NCI-H1048 (cell line): ENCODE results near the gene UMAD1.
"Not testable (repeated sequence)": the region's sequence is repeated elsewhere in the genome, so short reads cannot be mapped to it uniquely, and the experiment has no call there.

Experiments
- DNase-seq: peaks from one replicate; lab custom pipeline; 2025; lab: John Stamatoyannopoulos, UW

The UMAD1 gene

DNA sequence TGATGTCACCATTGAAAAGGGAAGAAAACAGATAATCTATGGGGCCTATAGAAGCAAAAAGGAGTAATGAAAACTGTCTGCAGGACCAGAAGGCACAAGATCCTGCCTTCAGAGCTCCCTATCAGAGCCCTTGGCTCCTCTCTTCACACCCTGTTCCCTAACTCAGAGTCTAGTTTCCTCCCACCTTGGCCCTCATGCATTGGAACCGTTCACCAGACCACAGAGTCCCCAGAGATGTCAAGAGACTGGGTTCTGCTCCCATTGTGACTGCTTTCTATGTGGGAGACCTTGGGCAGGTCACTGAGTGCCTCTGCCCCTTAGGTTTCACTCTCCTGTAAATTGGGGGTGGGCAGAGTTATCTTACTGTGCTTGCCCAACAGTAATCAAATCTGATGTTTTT, 158.0 kb downstream of the UMAD1 start:
- DNase-seq, result no peak

DNA sequence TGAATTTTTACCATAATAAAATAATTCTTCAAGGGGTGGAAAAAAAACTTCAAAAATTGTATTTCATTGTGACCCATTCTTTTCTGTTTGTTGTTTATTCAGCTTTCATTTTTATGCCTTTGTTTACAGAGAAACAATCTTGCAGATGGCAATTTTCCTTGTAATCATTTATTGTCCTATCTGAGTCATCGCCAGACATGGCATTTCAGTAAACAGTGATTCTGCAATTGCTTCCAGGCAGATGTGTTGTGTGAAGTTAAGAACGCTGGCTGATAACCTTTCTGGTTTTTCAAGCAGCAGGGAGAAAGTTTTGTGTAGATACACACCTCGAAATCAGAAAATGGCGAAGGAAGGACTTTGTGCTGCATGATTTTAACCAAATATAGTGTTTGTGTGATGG, 158.6 kb downstream of the UMAD1 start:
- no peak for DNase-seq

DNA sequence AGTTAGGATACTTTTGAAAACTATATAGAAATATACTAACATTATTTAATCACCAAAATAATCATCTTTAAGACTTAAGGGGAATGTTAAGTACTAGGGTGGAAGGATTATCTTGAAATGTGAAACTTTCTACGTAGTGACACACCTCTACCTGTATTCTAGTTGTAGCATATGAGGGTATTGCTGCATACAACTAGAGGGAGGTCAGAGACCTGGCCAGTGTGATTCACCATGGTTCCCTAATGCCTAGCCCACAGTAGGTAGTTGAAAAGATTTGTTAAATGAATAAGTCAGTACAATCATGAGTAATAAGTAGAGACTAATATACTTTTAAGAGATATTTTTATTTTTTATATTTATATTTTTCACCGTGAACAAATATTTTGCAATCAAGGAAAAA, 162.0 kb downstream of the UMAD1 start:
- DNase-seq, result no peak

DNA sequence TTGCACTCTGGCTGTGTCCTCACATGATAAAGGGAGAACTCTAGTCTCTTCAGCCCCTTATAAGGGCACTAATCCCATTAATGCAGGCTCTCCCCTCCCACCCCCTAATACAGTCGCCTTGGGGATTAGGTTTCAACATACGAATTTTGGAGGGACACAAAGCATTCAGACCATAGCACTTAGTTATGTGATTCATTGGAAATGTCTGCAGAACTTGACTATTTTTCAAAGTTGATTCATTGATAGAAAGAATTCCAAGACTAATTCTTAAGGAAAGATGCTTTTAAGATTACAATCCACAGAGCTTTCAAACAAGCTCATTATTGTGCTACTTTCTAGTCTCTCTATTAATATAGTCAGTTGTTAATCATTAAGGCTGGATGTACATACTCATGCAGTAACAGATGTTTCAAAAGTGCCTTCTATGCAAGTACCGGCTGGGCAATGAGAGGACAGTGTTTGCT, 163.2 kb downstream of the UMAD1 start:
- no peak for DNase-seq

DNA sequence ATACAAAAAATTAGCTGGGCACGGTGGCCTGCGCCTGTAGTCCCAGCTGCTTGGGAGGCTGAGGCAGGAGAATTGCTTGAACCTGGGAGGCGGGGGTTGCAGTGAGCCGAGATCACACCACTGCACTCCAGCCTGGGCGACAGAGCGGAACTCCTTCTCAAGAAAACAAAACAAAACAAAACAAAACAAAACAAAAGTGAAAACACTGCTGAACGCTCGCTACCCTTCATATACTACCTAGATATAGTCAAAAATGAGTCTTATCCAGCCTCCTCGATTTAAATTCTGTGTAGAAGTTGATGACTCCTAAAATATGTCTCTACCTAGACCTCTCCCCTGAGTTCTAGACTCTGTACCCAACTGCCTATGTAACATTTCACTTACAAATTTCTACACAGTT, 164.3 kb downstream of the UMAD1 start:
- DNase-seq, result not testable (repeated sequence)

DNA sequence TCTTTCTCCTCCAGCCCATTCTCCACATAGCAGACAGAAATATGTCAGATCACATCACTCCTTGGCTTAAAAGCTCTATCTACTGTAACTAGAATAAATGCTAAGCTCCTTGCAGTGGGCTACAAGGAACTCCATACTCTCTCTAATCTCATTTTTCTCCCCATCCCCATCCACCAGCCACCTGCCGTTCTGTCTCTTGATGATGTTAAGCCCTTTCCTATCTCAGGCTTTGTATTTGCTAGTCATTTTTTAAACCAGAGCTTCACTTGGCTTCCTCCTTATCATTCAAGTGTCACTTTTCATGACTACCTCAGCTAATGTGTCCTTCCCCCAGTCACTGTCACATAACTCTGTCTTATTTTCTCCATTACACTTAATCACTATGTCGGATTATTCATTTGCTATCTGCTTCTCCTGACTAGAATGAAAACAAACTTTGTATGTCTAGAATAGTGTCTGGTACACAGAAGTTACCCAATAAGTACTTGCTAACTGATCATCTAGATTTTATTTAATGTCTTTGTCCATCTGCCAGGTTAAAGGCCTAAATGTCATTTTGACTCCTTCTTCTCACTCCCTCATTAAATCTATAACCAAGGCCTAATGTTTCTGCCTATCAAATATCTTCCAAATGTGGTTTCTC, 165.1 kb downstream of the UMAD1 start:
- no peak for DNase-seq

DNA sequence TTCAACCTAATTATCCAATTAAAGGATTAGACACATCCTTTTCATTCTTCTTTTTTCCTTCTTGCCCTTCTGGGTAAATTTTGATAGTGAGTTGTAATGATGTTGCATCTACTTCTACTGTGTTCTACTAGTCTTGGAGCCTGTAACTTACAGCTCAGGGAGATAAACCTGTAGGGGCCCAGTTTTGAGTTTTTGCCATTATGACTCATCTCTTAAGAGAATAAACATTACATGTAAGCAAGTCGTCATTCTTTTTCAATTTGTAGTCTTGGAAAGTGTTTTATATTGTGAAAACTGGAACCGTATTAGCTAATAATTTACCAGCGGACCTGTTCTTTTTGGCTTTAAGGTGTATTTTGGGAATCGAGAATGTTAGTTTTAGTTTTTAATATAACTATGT, 167.6 kb downstream of the UMAD1 start:
- DNase-seq, result no peak

DNA sequence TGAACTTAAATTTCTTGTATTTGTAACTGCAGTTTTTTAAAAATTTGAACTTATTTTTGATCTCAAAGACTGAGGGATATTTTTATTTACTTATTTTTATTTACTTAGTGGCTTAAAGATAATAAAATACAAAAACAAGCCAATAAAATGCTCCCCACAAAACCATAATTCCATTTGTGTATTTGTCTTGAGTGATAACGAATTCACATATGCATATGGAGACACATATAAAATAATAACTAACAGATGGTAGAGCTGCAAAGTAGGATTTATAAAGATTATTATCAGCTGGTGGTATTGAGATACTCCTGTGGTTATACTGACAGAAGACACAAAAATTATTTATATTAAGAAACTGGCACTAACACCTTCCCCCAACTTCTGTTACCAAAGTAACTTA, 168.1 kb downstream of the UMAD1 start:
- no peak for DNase-seq

DNA sequence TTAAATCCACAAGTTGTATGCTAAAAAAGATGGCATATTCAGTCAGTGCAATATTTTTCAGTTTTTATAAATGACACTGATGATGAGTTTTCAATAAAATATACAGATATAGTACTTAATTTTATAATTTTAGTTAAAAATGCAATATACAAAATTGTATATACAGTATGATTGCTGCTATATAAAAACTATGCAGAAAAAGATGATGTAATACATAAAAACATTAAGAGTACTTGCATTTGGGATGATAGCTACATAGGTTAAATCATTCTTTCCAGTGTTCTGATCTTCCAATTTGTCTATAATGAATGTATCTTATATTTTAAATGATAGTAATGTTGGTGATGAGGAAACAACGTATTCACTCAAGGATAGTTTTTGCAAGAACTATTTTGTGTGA, 169.8 kb downstream of the UMAD1 start:
- DNase-seq, result no peak

DNA sequence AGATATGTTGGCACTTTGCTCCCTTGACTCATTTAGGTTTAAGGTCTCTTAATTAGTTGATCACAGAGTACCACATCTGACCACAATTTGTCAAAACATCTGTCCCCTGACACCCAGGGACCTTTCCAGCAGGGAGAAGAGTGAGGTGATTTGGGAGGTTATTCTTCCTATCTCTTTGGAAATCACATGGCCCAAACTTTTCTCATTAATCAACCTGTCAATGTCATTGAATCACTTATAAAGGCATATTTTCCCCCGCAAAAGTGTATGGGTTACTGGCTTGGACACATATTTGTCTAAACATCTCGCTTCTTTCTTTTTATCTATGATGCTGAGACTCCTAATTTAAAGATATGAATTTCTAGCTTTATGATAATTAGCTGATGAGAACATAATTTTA, 170.3 kb downstream of the UMAD1 start:
- no peak for DNase-seq

DNA sequence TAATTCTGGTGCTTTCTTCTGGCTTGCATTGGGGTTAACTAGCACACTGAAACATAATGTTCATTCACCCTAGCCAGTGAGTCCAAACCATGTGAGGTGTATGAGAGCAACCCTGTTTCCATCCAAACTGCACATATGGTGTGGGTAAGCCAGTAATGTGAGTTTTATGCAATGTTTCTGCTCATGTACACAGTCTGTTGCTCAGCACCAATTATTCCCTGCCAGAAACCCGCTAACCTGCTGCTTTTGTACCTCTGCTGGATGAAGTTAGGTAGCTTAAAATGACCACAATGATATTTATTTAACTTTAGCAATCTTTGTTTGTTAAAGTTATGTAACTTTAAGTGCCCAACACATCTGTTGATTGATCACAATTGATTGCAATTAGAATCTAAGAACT, 171.6 kb downstream of the UMAD1 start:
- DNase-seq, result no peak

DNA sequence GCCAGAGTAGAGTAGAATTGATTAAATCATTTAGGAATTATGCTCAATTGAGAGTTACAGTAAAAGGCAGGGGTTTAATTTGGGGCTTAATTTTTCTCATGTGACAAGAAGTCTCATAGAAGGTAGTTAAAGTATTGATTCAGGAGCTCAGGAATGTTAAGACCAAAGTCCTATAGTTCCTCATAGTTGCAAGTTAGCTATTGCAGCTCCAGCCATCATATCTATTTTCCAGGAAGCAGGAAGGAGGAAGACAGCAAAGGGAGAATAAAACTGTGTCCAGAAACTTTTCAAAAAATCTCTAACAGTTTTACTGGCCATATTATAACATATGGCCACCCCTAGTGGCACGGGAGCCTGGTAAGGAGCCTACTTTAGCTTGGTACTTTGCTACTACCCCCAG, 174.8 kb downstream of the UMAD1 start:
- DNase-seq, result no peak

DNA sequence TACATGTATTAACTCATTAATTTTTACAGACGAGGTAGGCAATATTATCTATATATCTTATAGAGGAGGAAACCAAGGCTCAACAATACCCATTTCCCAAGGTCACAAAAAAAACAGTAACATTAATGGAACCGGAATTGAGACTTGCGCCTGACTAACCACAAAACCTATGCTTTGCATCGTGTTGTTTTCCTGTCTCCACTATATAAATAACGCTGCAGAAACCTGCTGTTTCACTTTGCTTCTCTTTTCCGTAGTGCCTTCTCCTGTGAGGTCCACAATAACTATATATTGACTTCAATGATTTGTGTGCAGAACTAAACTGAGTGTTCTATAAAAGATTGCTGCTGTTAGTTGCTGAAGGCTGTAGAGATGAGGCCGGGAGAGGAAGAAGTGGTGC, 175.5 kb downstream of the UMAD1 start:
- no peak for DNase-seq

DNA sequence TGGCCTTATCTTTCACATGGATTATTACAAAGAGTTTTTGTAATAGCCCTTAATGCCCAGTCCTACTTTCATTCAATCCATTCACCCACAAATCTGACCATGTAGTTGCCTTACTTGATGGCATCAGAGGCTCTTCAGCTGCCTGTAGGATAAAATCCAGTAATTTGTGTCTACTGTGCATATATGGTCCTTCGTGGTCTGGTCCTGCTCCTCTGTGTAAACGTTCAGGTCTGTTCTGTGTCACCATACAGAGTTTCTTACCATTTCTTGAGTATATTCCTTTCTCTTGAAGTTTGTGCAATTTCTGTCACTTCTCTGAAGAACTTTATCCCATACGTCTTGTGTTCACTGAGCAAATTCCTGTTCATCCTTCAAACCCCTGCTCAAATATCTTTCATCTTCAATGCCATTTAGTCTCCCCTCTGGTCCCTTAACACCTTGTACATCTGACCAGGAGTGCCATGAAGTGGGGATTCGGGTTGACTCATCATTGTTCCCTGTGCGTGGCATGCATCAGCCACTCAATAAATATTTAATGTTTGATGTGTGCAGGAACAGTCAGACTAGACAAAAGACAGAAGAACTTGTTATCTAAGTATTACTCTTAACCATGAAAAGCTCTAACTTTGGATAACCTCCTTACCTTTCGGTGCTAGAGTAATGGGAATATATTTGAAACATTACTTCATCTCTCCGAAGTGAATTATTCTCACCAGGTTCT, 176.4 kb downstream of the UMAD1 start:
- DNase-seq, result no peak

DNA sequence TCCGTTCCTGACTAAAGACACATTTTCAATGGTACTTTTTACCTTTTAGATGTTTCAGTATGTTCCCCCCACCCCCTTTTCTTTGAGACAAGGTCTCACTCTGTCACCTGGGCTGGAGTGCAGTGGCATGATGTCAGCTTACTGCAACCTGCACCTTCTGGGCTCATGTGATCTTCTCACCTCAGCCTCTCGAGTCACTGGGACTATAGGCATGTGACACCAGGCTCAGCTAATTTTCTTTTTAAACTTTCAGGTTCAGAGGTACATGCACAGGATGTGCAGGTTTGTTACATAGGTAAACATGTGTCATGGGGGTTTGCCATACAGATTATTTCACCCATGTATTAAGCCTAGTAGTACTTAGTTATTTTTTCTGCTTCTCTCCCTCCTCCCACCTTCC, 177.2 kb downstream of the UMAD1 start:
- DNase-seq, result no peak

DNA sequence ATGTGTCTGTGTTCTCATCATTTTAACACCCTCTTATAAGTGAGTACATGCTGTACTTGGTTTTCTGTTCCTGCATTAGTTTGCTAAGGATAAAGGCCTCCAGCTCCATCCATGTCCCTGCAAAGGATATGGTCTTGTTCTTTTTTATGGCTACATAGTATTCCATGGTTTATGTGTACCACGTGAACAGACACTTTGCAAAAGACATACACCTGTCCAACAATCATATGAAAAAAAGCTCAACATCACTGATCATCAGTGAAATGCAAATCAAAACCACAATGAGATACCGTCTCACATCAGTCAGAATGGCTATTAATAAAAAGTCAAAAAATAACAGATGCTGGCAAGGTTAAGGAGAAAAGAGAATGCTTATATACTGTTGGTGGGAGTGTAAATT, 177.6 kb downstream of the UMAD1 start:
- not testable (repeated sequence) for DNase-seq

DNA sequence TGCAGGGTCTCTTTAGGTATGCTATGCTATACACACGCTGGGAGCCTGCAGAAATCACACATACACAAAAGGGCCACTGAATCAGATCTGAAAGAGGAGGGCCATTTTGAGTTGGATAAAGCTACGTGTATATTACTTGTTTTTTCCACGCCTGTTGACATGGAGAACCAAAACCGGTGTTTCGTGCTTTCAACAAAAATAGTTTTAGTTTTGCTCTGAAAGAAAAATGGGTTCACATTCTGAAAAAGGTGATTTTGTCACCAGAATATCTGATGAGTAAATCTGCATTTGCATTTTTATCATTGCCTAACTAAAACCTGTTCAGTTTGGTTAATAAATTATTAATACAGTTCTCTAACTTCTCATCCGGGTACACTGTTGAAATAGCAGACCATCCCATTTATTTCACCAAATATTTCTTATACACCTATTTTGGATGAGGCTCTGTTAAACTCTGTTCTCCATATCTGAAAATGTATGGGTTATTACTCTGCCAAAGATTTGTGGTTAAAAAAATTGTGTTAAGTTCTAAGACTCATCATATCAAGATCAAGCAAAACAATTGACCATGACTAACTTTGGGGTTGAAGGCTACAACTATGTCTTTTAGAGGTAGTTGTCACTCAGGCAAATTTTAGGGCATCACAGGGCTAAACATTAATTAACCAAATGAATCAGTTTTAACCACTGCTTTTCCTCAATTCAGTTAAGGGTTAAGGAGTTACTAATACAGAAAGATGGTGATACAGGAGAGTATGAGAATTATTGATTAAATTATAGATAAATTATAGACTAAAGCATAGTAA, 179.1 kb downstream of the UMAD1 start:
- DNase-seq, result no peak

DNA sequence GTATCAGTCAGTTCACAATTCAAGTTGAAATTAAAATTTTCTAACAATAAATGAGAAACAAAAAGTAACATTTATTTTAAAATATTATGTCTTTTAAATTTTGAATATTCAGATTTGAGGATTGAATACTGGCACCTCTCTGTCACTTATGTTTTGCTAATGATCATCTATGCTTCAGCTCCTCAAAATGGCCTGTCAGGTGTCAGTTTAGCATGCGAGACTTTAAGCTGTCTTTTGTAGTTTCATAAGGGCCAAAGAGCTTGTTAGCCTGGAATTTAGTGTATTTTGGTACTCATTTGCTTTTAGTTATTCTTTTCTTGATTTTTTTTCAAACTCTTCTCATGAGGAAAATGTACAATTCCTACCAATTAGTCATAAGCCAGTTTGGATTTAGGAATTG, 179.9 kb downstream of the UMAD1 start:
- no peak for DNase-seq

DNA sequence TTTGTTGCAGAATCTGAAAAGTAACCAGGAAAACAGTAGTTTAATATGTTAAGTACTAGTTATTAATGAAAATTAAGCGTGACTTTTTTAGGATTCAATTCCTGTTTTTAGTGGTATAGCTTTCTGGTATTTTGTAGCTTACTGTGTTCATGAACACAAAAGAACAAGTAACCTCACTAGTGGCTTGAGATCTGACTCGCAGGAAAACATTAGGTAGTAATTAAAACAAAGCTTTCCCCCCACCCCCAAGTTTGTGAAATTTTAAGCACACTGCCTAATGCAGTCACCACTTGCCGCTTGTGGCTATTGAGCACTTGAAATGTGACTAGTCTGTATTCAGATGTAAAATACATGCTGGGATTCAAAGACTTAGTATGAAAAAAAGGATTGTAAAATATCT, 180.4 kb downstream of the UMAD1 start:
- no peak for DNase-seq

DNA sequence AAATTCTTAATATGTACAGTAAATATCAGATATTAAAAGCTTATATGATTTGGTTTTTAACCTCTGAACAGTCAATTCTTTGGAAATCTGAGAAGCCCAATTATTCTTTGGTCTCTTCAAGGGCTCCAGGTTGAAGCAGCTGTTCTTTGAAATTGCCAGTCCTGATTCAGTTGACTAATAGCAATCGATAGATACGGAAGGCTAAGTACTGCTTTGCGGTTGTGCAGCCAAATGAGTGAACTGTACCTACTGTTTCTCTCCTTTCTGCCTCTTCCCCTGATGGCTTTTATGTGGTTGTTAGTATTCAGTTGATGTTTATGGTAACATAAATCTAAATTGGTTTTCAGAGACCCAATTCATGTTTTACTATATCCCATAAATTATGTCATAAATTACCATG, 181.0 kb downstream of the UMAD1 start:
- DNase-seq, result no peak

DNA sequence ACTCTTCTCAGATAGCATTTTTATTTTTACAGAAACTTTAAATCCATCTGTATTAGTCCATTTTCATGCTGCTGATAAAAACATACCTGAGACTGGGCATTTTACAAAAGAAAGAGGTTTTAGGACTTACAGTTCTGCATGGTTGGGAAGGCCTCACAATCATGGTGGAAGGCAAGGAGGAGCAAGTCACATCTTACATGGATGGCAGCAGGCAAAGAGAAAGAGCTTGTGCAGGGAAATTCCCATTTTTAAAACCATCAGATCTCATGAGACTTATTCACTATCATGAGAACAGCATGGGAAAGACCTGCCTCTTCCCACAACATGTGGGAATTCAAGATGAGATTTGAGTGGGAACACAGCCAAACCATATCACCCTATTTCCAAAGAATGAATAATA, 184.7 kb downstream of the UMAD1 start:
- DNase-seq, result not testable (repeated sequence)

DNA sequence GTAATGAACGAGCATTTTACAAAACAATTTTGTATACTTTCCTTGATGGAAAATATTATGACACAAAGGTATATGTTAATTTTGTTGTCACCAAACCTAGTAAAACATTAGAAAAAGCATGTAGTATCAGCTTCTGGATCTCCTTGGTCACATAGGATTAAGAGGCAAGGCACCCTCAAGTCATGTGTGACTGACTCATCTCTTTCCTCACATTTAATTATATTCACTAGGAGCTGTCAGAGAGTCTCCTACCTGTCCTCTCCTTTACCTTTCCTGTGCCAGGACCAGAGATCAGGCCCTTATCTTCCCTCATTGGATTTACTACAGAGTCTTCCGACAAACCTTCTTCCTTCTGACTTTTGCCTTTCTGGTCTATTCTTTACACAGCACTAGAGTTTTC, 189.1 kb downstream of the UMAD1 start:
- no peak for DNase-seq
